DMS53 treated with DMSO at 0.1 percent for 48 hours (cell line): ENCODE results near the gene CPN2.

Experiments
- DNase-seq: peaks from one replicate; lab custom pipeline; 2025; ENCODE audit not compliant: unreplicated experiment; lab: John Stamatoyannopoulos, UW

Gene CPN2

GRCh38 chr3:194314388-194315068, 36.6 kb downstream of the CPN2 start:
- no peak for DNase-seq

- DNase-seq: no peak
Observed at GRCh38 chr3:194313560-194314387, 37.4 kb downstream of the CPN2 start.

GRCh38 chr3:194312743-194313281, 38.3 kb downstream of the CPN2 start:
- peak; percentile 65 for DNase-seq

GRCh38 chr3:194312186-194312742, 38.9 kb downstream of the CPN2 start:
- DNase-seq: peak; percentile 42

GRCh38 chr3:194311000-194311399, 40.1 kb downstream of the CPN2 start:
- DNase-seq: no peak

GRCh38 chr3:194310060-194310835, 40.9 kb downstream of the CPN2 start:
- no peak for DNase-seq

GRCh38 chr3:194308601-194309449, 42.3 kb downstream of the CPN2 start:
- no peak for DNase-seq

- DNase-seq: no peak
Observed at GRCh38 chr3:194307849-194308248, 43.3 kb downstream of the CPN2 start.

- no peak for DNase-seq
Observed at GRCh38 chr3:194306771-194307640, 44.1 kb downstream of the CPN2 start.

- DNase-seq: no peak
Observed at GRCh38 chr3:194306109-194306686, 44.9 kb downstream of the CPN2 start.

GRCh38 chr3:194305356-194306108, 45.6 kb downstream of the CPN2 start:
- DNase-seq: no peak

- DNase-seq: no peak
Observed at GRCh38 chr3:194304186-194304917, 46.8 kb downstream of the CPN2 start.

GRCh38 chr3:194303749-194304148, 47.4 kb downstream of the CPN2 start:
- DNase-seq: no peak

- DNase-seq: no peak
Observed at GRCh38 chr3:194301730-194302129, 49.4 kb downstream of the CPN2 start.

GRCh38 chr3:194300936-194301335, 50.2 kb downstream of the CPN2 start:
- no peak for DNase-seq

- no peak for DNase-seq
Observed at GRCh38 chr3:194300382-194300758, 50.8 kb downstream of the CPN2 start.
